ENCODE measurements around the gene ZNF264. TPM values are rescaled to one million over a fixed set of nuclear protein-coding genes. Genes with fewer than 3 reads are reported as not detected.

ZNF264 gene
- total RNA-seq, 2 donors from 2014 or later = 60.0 to 65.4 TPM

- no peak for ATAC-seq (ENCODE audit: insufficient number of reproducible peaks, low FRiP score, low read depth)
- no peaks in the 10 kb centered on the region for H3K9me3 ChIP-seq
These were observed 41.9 kb downstream of the ZNF264 start for GRCh38 chr19:57233207-57233606.

GRCh38 chr19:57239982-57240310 is 48.6 kb downstream of the ZNF264 start:
- no peak for TF ChIP-seq CTCF (IDR thresholded peaks at IDR 0.05)
- H3K27ac ChIP-seq = peak overlapping the region; percentile 88
- ATAC-seq (ENCODE audit: insufficient number of reproducible peaks, low FRiP score, low read depth) (no peak), DNase-seq (ENCODE audit: low spot score) (no peak)
- no peaks in the 10 kb centered on the region for H3K9me3 ChIP-seq
- H3K27me3 ChIP-seq (replicated peaks; ENCODE audit: insufficient read depth) = no peaks in the 10 kb centered on the region
- peak overlapping the region; percentile 100 for H3K4me3 ChIP-seq
- H3K4me1 ChIP-seq (ENCODE audit: control insufficient read depth in 1 of 2, low read depth in 2 of 2) = peaks cover 11 to 15% of the 10 kb centered on the region in 2 donors
- peaks cover 13% of the 10 kb centered on the region for H3K36me3 ChIP-seq

More at GRCh38 chr19:57233207-57233606, 41.9 kb downstream of the ZNF264 start:
- Histone ChIP-seq H3K27me3 (replicated peaks; ENCODE audit: insufficient read depth) (no peaks in the 10 kb centered on the region), H3K4me3 (no peak overlapping the region), H3K36me3 (no peaks in the 10 kb centered on the region), H3K27ac (no peak overlapping the region), H3K4me1 (ENCODE audit: control insufficient read depth in 1 of 2, low read depth in 2 of 2) (no peaks in the 10 kb centered on the region)
- TF ChIP-seq CTCF (IDR thresholded peaks at IDR 0.05) = no peak
- DNase-seq (ENCODE audit: low spot score) = no peak

- ATAC-seq (ENCODE audit: insufficient number of reproducible peaks, low FRiP score, low read depth) (peak; percentile 95), DNase-seq (ENCODE audit: low spot score) (peak; percentile 85)
- Histone ChIP-seq H3K27me3 (replicated peaks; ENCODE audit: insufficient read depth) (no peaks in the 10 kb centered on the region), H3K4me1 (ENCODE audit: control insufficient read depth in 1 of 2, low read depth in 2 of 2) (peaks cover 11 to 15% of the 10 kb centered on the region in 2 donors), H3K36me3 (peaks cover 18% of the 10 kb centered on the region), H3K9me3 (no peaks in the 10 kb centered on the region), H3K4me3 (peak within 1 kb of the TSS; percentile 100), H3K27ac (peak within 1 kb of the TSS; percentile 88)
- TF ChIP-seq CTCF (IDR thresholded peaks at IDR 0.05) = peak; percentile 12
These were observed 49.2 kb downstream of the ZNF264 start, which contains the start of gene ZNF805 for GRCh38 chr19:57240311-57241090. ZNF805 (plus strand) TSS chr19:57240632; CDS start chr19:57240892, 260 bp downstream.

- H3K4me3 ChIP-seq = peak overlapping the region; percentile 100
- no peaks in the 10 kb centered on the region for H3K9me3 ChIP-seq
- H3K27me3 ChIP-seq (replicated peaks; ENCODE audit: insufficient read depth) = no peaks in the 10 kb centered on the region
- TF ChIP-seq CTCF (IDR thresholded peaks at IDR 0.05) = no peak
- ATAC-seq (ENCODE audit: insufficient number of reproducible peaks, low FRiP score, low read depth) = no peak
- peaks cover 24% of the 10 kb centered on the region for H3K36me3 ChIP-seq
- peaks cover 11 to 15% of the 10 kb centered on the region in 2 donors for H3K4me1 ChIP-seq (ENCODE audit: control insufficient read depth in 1 of 2, low read depth in 2 of 2)
- H3K27ac ChIP-seq = peak overlapping the region; percentile 88
- no peak for DNase-seq (ENCODE audit: low spot score)
These were observed 49.9 kb downstream of the ZNF264 start for GRCh38 chr19:57241176-57241575.

- Histone ChIP-seq H3K4me3 (no peak overlapping the region), H3K27ac (no peak overlapping the region), H3K36me3 (peaks cover 36% of the 10 kb centered on the region), H3K27me3 (replicated peaks; ENCODE audit: insufficient read depth) (no peaks in the 10 kb centered on the region), H3K9me3 (peaks cover 5% of the 10 kb centered on the region), H3K4me1 (ENCODE audit: control insufficient read depth in 1 of 2, low read depth in 2 of 2) (peaks cover 11 to 15% of the 10 kb centered on the region in 2 donors)
- no peak for TF ChIP-seq CTCF (IDR thresholded peaks at IDR 0.05)
- DNase-seq (ENCODE audit: low spot score) (no peak), ATAC-seq (ENCODE audit: insufficient number of reproducible peaks, low FRiP score, low read depth) (no peak)
These were observed 51.5 kb downstream of the ZNF264 start for GRCh38 chr19:57242821-57243220.

Data from thoracic aorta (tissue), 2 donors.